ENCODE measurements around the gene TUBG1. TPM values are rescaled to one million over a fixed set of nuclear protein-coding genes. Genes with fewer than 3 reads are reported as not detected.

TUBG1 gene
- total RNA-seq = 21.9 and 37.5 TPM in 2 replicates

GRCh38 chr17:42609182-42609813 is at the start of gene TUBG1, which contains the start of gene RETREG3:
TSS of gene TUBG1 (plus strand) at chr17:42609683. CDS start at chr17:42609738, 55 bp downstream.
TSS of gene RETREG3 (minus strand) at chr17:42609374. CDS start at chr17:42609324, 50 bp downstream.
- peak; percentile 97 for DNase-seq (ENCODE audit: low read depth)

GRCh38 chr17:42560246-42560645 is 49.2 kb upstream of the TUBG1 start:
- DNase-seq (ENCODE audit: low read depth) = no peak

GRCh38 chr17:42561897-42562387 is 47.5 kb upstream of the TUBG1 start, which contains the start of gene COASY:
TSS of gene COASY (plus strand) at chr17:42562148. CDS start at chr17:42562623, 475 bp downstream.
- peak; percentile 95 for DNase-seq (ENCODE audit: low read depth)

GRCh38 chr17:42562388-42563142 is 46.9 kb upstream of the TUBG1 start:
- DNase-seq (ENCODE audit: low read depth) = no peak

GRCh38 chr17:42563143-42563509 is 46.4 kb upstream of the TUBG1 start:
- DNase-seq (ENCODE audit: low read depth) = no peak

- DNase-seq (ENCODE audit: low read depth) = peak; percentile 66
These were observed 45.9 kb upstream of the TUBG1 start for GRCh38 chr17:42563543-42563942.

GRCh38 chr17:42563950-42564349 is 45.5 kb upstream of the TUBG1 start:
- no peak for DNase-seq (ENCODE audit: low read depth)

GRCh38 chr17:42564815-42565522 is 44.5 kb upstream of the TUBG1 start:
- no peak for DNase-seq (ENCODE audit: low read depth)

- no peak for DNase-seq (ENCODE audit: low read depth)
These were observed 43.8 kb upstream of the TUBG1 start for GRCh38 chr17:42565523-42566214.

- no peak for DNase-seq (ENCODE audit: low read depth)
These were observed 43.1 kb upstream of the TUBG1 start for GRCh38 chr17:42566215-42566882.

GRCh38 chr17:42566883-42567573 is 42.5 kb upstream of the TUBG1 start, which contains the start of gene MLX:
TSS of gene MLX (plus strand) at chr17:42567100. CDS start at chr17:42567125, 25 bp downstream.
- peak; percentile 66 for DNase-seq (ENCODE audit: low read depth)

- DNase-seq (ENCODE audit: low read depth) = no peak
These were observed 41.0 kb upstream of the TUBG1 start for GRCh38 chr17:42568341-42569111.

- no peak for DNase-seq (ENCODE audit: low read depth)
These were observed 37.9 kb upstream of the TUBG1 start for GRCh38 chr17:42571435-42572225.

GRCh38 chr17:42573095-42573494 is 36.4 kb upstream of the TUBG1 start:
- DNase-seq (ENCODE audit: low read depth) = no peak

GRCh38 chr17:42574463-42574862 is 35.0 kb upstream of the TUBG1 start:
- DNase-seq (ENCODE audit: low read depth) = no peak

GRCh38 chr17:42577140-42577531 is 32.3 kb upstream of the TUBG1 start:
- no peak for DNase-seq (ENCODE audit: low read depth)

- DNase-seq (ENCODE audit: low read depth) = peak; percentile 85
These were observed 31.8 kb upstream of the TUBG1 start, which contains the start of gene PSMC3IP for GRCh38 chr17:42577532-42578281. TSS of gene PSMC3IP (minus strand) at chr17:42577729. CDS start at chr17:42577686, 43 bp downstream.

All from renal cortical epithelial cell (primary cell).